WERI-Rb-1 (cell line): ENCODE data around the gene KRTAP5-8.

Experiments
- DNase-seq: peaks from one replicate; pipeline ENCODE4 v3.0.0-alpha.2; 2020
- H3K27ac ChIP-seq: fragments of 250-450 bp; sonication (Bioruptor Pico); 2 replicates; pipeline ENCODE4 v1.5.1; 2020; ENCODE audit warnings: mild to moderate bottlenecking, moderate library complexity
- H3K27me3 ChIP-seq: fragments of 250-450 bp; sonication (Bioruptor Pico); 2 replicates; pipeline ENCODE4 v1.5.1; 2021; ENCODE audit warnings: mild to moderate bottlenecking, low read depth, moderate library complexity; ENCODE audit not compliant: insufficient read depth, severe bottlenecking
- H3K36me3 ChIP-seq: fragments of 250-450 bp; sonication (Bioruptor Pico); 2 replicates; pipeline ENCODE4 v1.5.1; 2020; ENCODE audit warnings: mild to moderate bottlenecking, moderate library complexity
- H3K4me3 ChIP-seq: 2 replicates; pipeline ENCODE4 v1.5.1; 2011; ENCODE audit warnings: low read depth, mild to moderate bottlenecking, control low read depth, low read length
- H3K9me3 ChIP-seq: fragments of 250-450 bp; sonication (Bioruptor Pico); 2 replicates; pipeline ENCODE4 v1.5.1; 2021; ENCODE audit warnings: mild to moderate bottlenecking, moderate library complexity; ENCODE audit not compliant: severe bottlenecking
- TF ChIP-seq, protein P1 (sequence below): IDR thresholded peaks from 2 replicates; pipeline ENCODE4 v1.5.1; 2011; ENCODE audit warnings: low read depth, mild to moderate bottlenecking, control low read depth, inconsistent platforms, low read length

Gene KRTAP5-8

DNA sequence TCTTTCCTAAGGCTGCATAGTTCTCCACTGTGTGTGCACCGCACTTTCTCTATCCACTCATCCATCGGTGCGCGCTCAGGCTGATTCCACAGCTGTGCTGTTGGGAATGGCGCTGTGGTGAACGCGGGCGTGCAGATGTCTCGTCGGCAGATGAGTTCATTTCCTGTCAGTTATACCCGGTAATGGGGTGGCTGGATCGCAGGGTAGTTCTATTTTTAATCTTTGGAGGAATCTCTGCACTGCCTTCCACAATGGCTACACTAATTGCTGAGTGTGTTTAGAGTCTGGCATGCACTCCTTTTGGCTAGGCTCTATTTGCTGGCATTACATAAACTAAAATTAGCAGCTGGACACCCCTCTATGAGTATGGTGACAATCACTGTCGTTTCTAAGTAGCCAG, 38.7 kb upstream of the KRTAP5-8 start:
- no peak overlapping the region for H3K27ac ChIP-seq
- no peaks in the 10 kb centered on the region for H3K27me3 ChIP-seq
- no peaks in the 10 kb centered on the region for H3K9me3 ChIP-seq
- H3K4me3 ChIP-seq: no peak overlapping the region
- DNase-seq: no peak
- peaks cover 18% of the 10 kb centered on the region for H3K36me3 ChIP-seq
- TF ChIP-seq, protein P1, sequence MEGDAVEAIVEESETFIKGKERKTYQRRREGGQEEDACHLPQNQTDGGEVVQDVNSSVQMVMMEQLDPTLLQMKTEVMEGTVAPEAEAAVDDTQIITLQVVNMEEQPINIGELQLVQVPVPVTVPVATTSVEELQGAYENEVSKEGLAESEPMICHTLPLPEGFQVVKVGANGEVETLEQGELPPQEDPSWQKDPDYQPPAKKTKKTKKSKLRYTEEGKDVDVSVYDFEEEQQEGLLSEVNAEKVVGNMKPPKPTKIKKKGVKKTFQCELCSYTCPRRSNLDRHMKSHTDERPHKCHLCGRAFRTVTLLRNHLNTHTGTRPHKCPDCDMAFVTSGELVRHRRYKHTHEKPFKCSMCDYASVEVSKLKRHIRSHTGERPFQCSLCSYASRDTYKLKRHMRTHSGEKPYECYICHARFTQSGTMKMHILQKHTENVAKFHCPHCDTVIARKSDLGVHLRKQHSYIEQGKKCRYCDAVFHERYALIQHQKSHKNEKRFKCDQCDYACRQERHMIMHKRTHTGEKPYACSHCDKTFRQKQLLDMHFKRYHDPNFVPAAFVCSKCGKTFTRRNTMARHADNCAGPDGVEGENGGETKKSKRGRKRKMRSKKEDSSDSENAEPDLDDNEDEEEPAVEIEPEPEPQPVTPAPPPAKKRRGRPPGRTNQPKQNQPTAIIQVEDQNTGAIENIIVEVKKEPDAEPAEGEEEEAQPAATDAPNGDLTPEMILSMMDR: no peak

DNA sequence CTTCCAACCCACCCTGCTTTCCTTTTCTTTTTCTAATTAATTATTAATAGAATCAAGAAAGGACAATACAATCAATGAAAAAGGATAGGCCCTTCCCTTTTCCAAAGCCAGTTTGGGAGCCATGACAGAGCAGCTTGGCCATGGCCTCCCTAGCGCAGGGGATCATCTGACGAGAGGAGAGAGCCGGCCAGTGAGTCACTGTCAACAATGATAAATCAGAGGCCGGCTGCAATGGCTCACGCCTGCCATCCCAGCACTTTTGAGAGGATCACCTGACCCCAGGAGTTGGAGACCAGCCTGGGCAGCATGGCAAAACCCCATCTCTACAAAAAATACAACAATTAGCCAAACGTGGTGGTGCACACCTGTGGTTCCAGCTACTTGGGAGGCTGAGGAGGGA, 38.3 kb upstream of the KRTAP5-8 start:
- Histone ChIP-seq H3K27ac (no peak overlapping the region), H3K36me3 (peaks cover 18% of the 10 kb centered on the region), H3K27me3 (no peaks in the 10 kb centered on the region), H3K4me3 (no peak overlapping the region), H3K9me3 (no peaks in the 10 kb centered on the region)
- TF ChIP-seq, protein P1: no peak
- no peak for DNase-seq

DNA sequence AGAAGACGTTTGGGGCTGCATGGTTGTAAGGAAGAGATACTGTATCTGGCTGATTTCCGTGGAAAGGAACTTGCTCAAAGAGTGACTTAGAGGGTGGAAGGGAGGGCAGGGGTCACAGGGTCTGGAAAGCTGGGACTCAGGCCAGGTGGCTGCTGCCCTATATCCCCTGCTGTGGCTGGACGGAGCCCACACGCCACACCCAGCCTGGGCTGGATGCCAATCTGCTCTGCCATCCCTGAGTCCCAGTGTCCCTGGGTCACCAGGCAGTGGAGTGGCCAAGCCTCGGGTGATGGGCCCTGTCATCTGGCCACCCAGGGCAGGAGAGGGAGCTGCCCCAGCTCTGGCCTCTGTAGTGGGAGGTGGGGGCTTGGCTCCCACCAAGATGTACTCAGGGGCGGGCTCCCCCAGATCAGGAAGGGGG, 37.2 kb upstream of the KRTAP5-8 start:
- H3K36me3 ChIP-seq: peaks cover 18% of the 10 kb centered on the region
- no peak overlapping the region for H3K27ac ChIP-seq
- TF ChIP-seq, protein P1: no peak

DNA sequence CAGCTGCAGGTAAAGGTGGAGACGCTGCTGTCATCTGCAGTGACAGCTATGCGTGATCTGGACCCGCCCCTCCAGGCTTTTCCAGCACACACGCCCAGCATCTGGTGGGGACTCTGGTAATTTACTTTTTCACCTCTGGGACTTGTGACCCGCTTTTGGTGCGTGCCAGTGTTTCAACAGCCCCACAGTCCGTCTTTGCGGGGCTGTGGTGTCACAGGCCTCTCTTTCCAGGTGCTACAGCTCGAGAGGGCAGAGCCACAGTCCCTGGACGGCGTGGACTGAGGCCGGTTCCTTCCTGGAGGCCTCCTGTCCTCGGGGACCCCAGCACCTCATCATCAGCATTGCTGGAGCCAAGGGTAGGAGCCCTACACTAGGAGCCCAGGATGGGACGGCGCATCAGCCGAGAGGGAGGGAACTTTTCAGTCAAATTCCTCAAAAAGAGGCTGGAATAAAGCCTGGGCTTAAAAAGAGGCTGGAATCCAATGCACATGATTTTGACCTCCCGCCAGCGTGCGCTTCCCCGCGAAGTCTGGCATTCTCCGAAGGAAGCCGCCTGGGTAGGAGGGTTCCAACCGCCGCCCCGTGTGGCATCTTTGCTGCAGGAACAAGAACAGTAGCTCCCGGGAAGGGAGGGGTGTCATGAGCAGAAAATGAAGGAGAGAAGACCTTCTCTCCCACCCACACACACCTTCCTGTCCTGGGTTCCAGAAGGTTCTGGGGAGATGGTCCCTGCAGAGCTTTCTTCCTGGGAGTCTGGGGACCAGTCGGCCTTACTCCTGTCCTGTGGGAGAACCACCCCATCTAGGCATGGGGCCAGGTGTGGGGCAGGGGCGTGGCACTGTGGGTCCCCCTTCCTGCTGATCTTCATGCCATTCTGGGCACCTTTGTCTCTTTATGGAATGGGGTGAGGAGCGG, 36.5 kb upstream of the KRTAP5-8 start:
- no peak overlapping the region for H3K4me3 ChIP-seq
- no peaks in the 10 kb centered on the region for H3K9me3 ChIP-seq
- H3K36me3 ChIP-seq: peaks cover 18% of the 10 kb centered on the region
- TF ChIP-seq, protein P1: no peak
- H3K27ac ChIP-seq: no peak overlapping the region
- no peak for DNase-seq
- no peaks in the 10 kb centered on the region for H3K27me3 ChIP-seq

More for the DNA sequence above, 37.2 kb upstream of the KRTAP5-8 start:
- Histone ChIP-seq H3K4me3 (no peak overlapping the region), H3K9me3 (no peaks in the 10 kb centered on the region), H3K27me3 (no peaks in the 10 kb centered on the region)
- DNase-seq: no peak

DNA sequence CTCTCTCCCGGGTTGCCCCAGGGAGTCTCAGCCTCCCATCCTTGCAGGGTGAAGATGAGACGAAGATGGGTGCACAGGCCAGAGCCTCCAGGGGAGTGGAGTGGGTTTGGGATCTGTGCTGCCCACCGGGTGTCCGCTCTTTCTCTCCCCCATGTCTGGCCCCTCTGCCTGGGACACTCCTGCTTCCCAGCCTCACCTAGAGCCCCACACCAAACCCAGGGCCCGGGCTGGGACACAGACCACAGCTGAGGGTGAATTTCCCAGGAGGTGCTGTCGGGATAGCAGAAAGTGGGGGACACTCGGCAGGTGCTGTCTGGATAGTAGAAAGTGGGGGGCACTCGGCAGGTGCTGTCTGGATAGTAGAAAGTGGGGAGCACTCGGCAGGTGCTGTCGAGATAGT, 35.8 kb upstream of the KRTAP5-8 start:
- DNase-seq: no peak
- Histone ChIP-seq H3K36me3 (peaks cover 18% of the 10 kb centered on the region), H3K27me3 (no peaks in the 10 kb centered on the region), H3K9me3 (no peaks in the 10 kb centered on the region), H3K4me3 (no peak overlapping the region), H3K27ac (no peak overlapping the region)
- TF ChIP-seq, protein P1: no peak
